Measurements from ENCODE around the gene ADAMTS18. TPM values are rescaled to one million over a fixed set of nuclear protein-coding genes. Genes with fewer than 3 reads are reported as not detected.

ADAMTS18 gene
- total RNA-seq, 6 experiments from 2014 or later, result not detected

GRCh38 chr16:77302674-77303073 lies 132.2 kb downstream of the ADAMTS18 start:
- DNase-seq, result no peak
- TF ChIP-seq POLR2A (IDR thresholded peaks at IDR 0.05) (no peak), CTCF (IDR thresholded peaks at IDR 0.05) (no peak)
- no peaks in the 10 kb centered on the region for H3K9me3 ChIP-seq
- no peak overlapping the region for H3K27ac ChIP-seq
- 33% methylated on average over 1 of the region's 1 CpG for WGBS (ENCODE audit: insufficient coverage, low coverage, low lambda C conversion rate, missing lambda C conversion rate)
- no peaks in the 10 kb centered on the region for H3K36me3 ChIP-seq
- H3K27me3 ChIP-seq, result no peaks in the 10 kb centered on the region
- intact Hi-C loops (cut with DNase I), result no loop called here
- no peaks in the 10 kb centered on the region for H3K4me1 ChIP-seq
- H3K4me3 ChIP-seq, result no peak overlapping the region
- ATAC-seq, result no peak

- DNase-seq, result no peak
- no peak overlapping the region for H3K27ac ChIP-seq
- no peaks in the 10 kb centered on the region for H3K9me3 ChIP-seq
- WGBS (ENCODE audit: insufficient coverage, low coverage, low lambda C conversion rate, missing lambda C conversion rate), result 72% methylated on average over 5 of the region's 5 CpGs
- no peak overlapping the region for H3K4me3 ChIP-seq
- H3K27me3 ChIP-seq, result no peaks in the 10 kb centered on the region
- H3K4me1 ChIP-seq, result no peaks in the 10 kb centered on the region
- no peaks in the 10 kb centered on the region for H3K36me3 ChIP-seq
- TF ChIP-seq CTCF (IDR thresholded peaks at IDR 0.05), result no peak
- no peak for TF ChIP-seq POLR2A (IDR thresholded peaks at IDR 0.05)
- intact Hi-C loops (cut with DNase I), result no loop called here
- no peak for ATAC-seq
These were observed 132.6 kb downstream of the ADAMTS18 start for GRCh38 chr16:77302249-77302648.

- WGBS (ENCODE audit: insufficient coverage, low coverage, low lambda C conversion rate, missing lambda C conversion rate), result 63% methylated on average over 3 of the region's 3 CpGs
- Histone ChIP-seq H3K9me3 (no peaks in the 10 kb centered on the region), H3K36me3 (no peaks in the 10 kb centered on the region), H3K4me3 (no peak overlapping the region), H3K4me1 (no peaks in the 10 kb centered on the region), H3K27me3 (no peaks in the 10 kb centered on the region), H3K27ac (no peak overlapping the region)
- intact Hi-C loops (cut with DNase I), result no loop called here
- no peak for DNase-seq
- TF ChIP-seq CTCF (IDR thresholded peaks at IDR 0.05) (no peak), POLR2A (IDR thresholded peaks at IDR 0.05) (no peak)
- ATAC-seq, result no peak
These were observed 134.6 kb downstream of the ADAMTS18 start for GRCh38 chr16:77300256-77300655.

- no peaks in the 10 kb centered on the region for H3K36me3 ChIP-seq
- H3K27me3 ChIP-seq, result no peaks in the 10 kb centered on the region
- WGBS (ENCODE audit: insufficient coverage, low coverage, low lambda C conversion rate, missing lambda C conversion rate), result 53% methylated on average over 1 of the region's 1 CpG
- DNase-seq (no peak), ATAC-seq (no peak)
- no peak for TF ChIP-seq CTCF (IDR thresholded peaks at IDR 0.05)
- H3K9me3 ChIP-seq, result no peaks in the 10 kb centered on the region
- H3K4me1 ChIP-seq, result no peaks in the 10 kb centered on the region
- H3K27ac ChIP-seq, result no peak overlapping the region
- intact Hi-C loops (cut with DNase I), result no loop called here
- no peak overlapping the region for H3K4me3 ChIP-seq
These were observed 135.4 kb downstream of the ADAMTS18 start for GRCh38 chr16:77299395-77299794.
